H1 (cell line): Measurements from ENCODE around the gene ABHD2. TPM values are rescaled to one million over a fixed set of nuclear protein-coding genes. Genes with fewer than 3 reads are reported as not detected.

Experiments used
- CTCF ChIA-PET: fragments of 300-600 bp; sonication (Branson Sonifier 250); formaldehyde crosslinking; loops from one replicate; lab custom pipeline; 2021; ENCODE audit not compliant: partially characterized antibody; lab: Charles Lee
- POLR2A ChIA-PET: fragments of 300-600 bp; sonication (Branson Sonifier 250); formaldehyde crosslinking; loops from one replicate; lab custom pipeline; 2021; ENCODE audit warnings: inconsistent platforms; ENCODE audit not compliant: partially characterized antibody; lab: Charles Lee
- DNase-seq, 2 experiments: peaks; one replicate each; pipeline versions ENCODE4 v3.0.0 to v3.0.0-alpha.2; 2010 to 2022; ENCODE audit warnings: low spot score in 2 of 2, low read depth in 1 of 2, mixed read lengths in 1 of 2
- FAIRE-seq: peaks from 2 replicates; lab custom pipeline; 2011; peaks lifted over from hg19 to GRCh38; lab: Jason Lieb, UNC
- H2AFZ ChIP-seq: 2 replicates; pipeline ENCODE4 v1.8.1; 2012; ENCODE audit warnings: low read length, inconsistent platforms
- H2AK5ac ChIP-seq: 2 replicates; pipeline ENCODE4 v1.6.1; 2013; ENCODE audit warnings: low read depth, low read length
- H2BK120ac ChIP-seq: replicated peaks from 2 replicates; pipeline ENCODE3; 2013; ENCODE audit warnings: low read depth, low read length, inconsistent platforms
- H2BK12ac ChIP-seq: 2 replicates; pipeline ENCODE4 v1.6.1; 2013; ENCODE audit warnings: low read depth, low read length
- H2BK15ac ChIP-seq: 2 replicates; pipeline ENCODE4 v1.6.1; 2013; ENCODE audit warnings: low read length
- H2BK20ac ChIP-seq: 2 replicates; pipeline ENCODE4 v1.6.1; 2013; ENCODE audit warnings: low read length
- H2BK5ac ChIP-seq: 2 replicates; pipeline ENCODE4 v1.6.1; 2013; ENCODE audit warnings: low read depth, low read length
- H3K14ac ChIP-seq: 2 replicates; pipeline ENCODE4 v1.6.1; 2013; ENCODE audit warnings: inconsistent platforms; ENCODE audit not compliant: insufficient read length
- H3K18ac ChIP-seq: 2 replicates; pipeline ENCODE4 v1.6.1; 2013; ENCODE audit warnings: low read length; ENCODE audit errors: extremely low read depth
- H3K23ac ChIP-seq: 2 replicates; pipeline ENCODE4 v1.6.1; 2013; ENCODE audit warnings: inconsistent platforms; ENCODE audit not compliant: insufficient read length
- H3K23me2 ChIP-seq: 2 replicates; pipeline ENCODE4 v1.6.1; 2013; ENCODE audit warnings: low read depth, low read length
- H3K27ac ChIP-seq: 2 replicates; pipeline ENCODE4 v1.6.1; 2011; ENCODE audit warnings: low read depth, low read length, inconsistent platforms
- H3K27me3 ChIP-seq, 4 experiments: replicated peaks in 1 of 4; 1 replicate in 1 of 4; 2 replicates in 3 of 4; pipeline versions ENCODE4 v1.6.1 to v1.8.1; 2011 to 2013; ENCODE audit warnings: low read length in 3 of 4, mild to moderate bottlenecking in 3 of 4, inconsistent platforms in 2 of 4, mixed read lengths in 2 of 4, moderate library complexity in 1 of 4; ENCODE audit not compliant: control insufficient read depth in 3 of 4, insufficient read depth in 3 of 4; ENCODE audit errors: extremely low read depth in 1 of 4
- H3K36me3 ChIP-seq, 4 experiments: 2 replicates each; pipeline versions ENCODE4 v1.6.1 to v1.8.1; 2011 to 2013; ENCODE audit warnings: mild to moderate bottlenecking in 4 of 4, low read length in 3 of 4, moderate library complexity in 2 of 4, control low read depth in 1 of 4, inconsistent platforms in 1 of 4; ENCODE audit not compliant: insufficient read depth in 4 of 4, control insufficient read depth in 2 of 4
- H3K4ac ChIP-seq: replicated peaks from 2 replicates; pipeline ENCODE3; 2013; ENCODE audit warnings: low read length, low read depth, mixed read lengths, inconsistent platforms; ENCODE audit not compliant: insufficient read length
- H3K4me1 ChIP-seq, 4 experiments: replicated peaks in 1 of 4; 1 replicate in 1 of 4; 2 replicates in 3 of 4; pipeline versions ENCODE4 v1.6.1 to v1.8.1; 2011 to 2013; ENCODE audit warnings: low read length in 3 of 4, inconsistent platforms in 2 of 4, mixed read lengths in 1 of 4; ENCODE audit not compliant: insufficient read depth in 4 of 4, control insufficient read depth in 3 of 4
- H3K4me2 ChIP-seq, 2 experiments: 2 replicates each; pipeline versions ENCODE4 v1.6.1 to v1.8.1; 2011 to 2013; ENCODE audit warnings: low read depth in 2 of 2, low read length in 2 of 2, control low read depth in 1 of 2, inconsistent platforms in 1 of 2, mild to moderate bottlenecking in 1 of 2; ENCODE audit not compliant: insufficient read depth in 1 of 2
- H3K4me3 ChIP-seq, 4 experiments: fragments of 200-600, 300-600 bp in 1 of 4; sonication (generic), shearing (Covaris generic), sonication (Bioruptor Twin) in 1 of 4; 2 replicates each; pipeline versions ENCODE4 v1.5.1 to v1.8.1; 2011 to 2016; ENCODE audit warnings: low read length in 4 of 4, low read depth in 3 of 4, control low read depth in 2 of 4, inconsistent platforms in 2 of 4, mild to moderate bottlenecking in 2 of 4, mixed read lengths in 1 of 4, moderate library complexity in 1 of 4; ENCODE audit not compliant: insufficient read depth in 2 of 4; ENCODE audit errors: extremely low read depth in 1 of 4
- H3K56ac ChIP-seq: replicated peaks from 2 replicates; pipeline ENCODE3; 2013; ENCODE audit warnings: low read depth, mild to moderate bottlenecking, mixed read lengths, low read length, inconsistent platforms; ENCODE audit not compliant: insufficient read length
- H3K79me1 ChIP-seq: 2 replicates; pipeline ENCODE4 v1.6.1; 2013; ENCODE audit warnings: low read depth, low read length, control low read depth
- H3K79me2 ChIP-seq, 2 experiments: 2 replicates each; pipeline versions ENCODE4 v1.6.1 to v1.8.1; 2012 to 2013; ENCODE audit warnings: low read length in 2 of 2, mild to moderate bottlenecking in 2 of 2, inconsistent platforms in 1 of 2; ENCODE audit not compliant: insufficient read depth in 2 of 2, control insufficient read depth in 1 of 2
- H3K9ac ChIP-seq, 4 experiments: replicated peaks in 1 of 4; 1 replicate in 1 of 4; 2 replicates in 3 of 4; pipeline versions ENCODE4 v1.6.1 to v1.8.1; 2011 to 2013; ENCODE audit warnings: low read depth in 3 of 4, low read length in 3 of 4, control low read depth in 2 of 4, mild to moderate bottlenecking in 2 of 4, moderate library complexity in 2 of 4, inconsistent platforms in 1 of 4; ENCODE audit errors: extremely low read depth in 1 of 4
- H3K9me3 ChIP-seq, 2 experiments: 2 replicates each; pipeline versions ENCODE4 v1.6.1 to v1.8.1; 2012 to 2013; ENCODE audit warnings: mild to moderate bottlenecking in 2 of 2, moderate library complexity in 2 of 2, control low read depth in 1 of 2, inconsistent platforms in 1 of 2, low read depth in 1 of 2, low read length in 1 of 2, mixed read lengths in 1 of 2; ENCODE audit not compliant: insufficient read depth in 2 of 2
- H4K20me1 ChIP-seq, 2 experiments: replicated peaks in 1 of 2; 2 replicates each; pipeline versions ENCODE3 to v1.8.1; 2011 to 2013; ENCODE audit warnings: inconsistent platforms in 2 of 2, low read length in 2 of 2, mild to moderate bottlenecking in 1 of 2; ENCODE audit not compliant: insufficient read depth in 2 of 2, control insufficient read depth in 1 of 2
- H4K5ac ChIP-seq: 2 replicates; pipeline ENCODE4 v1.6.1; 2013; ENCODE audit warnings: low read length, low read depth, mixed read lengths, inconsistent platforms; ENCODE audit not compliant: insufficient read length
- H4K8ac ChIP-seq: 2 replicates; pipeline ENCODE4 v1.8.0; 2013; ENCODE audit warnings: mild to moderate bottlenecking, moderate library complexity, low read length, inconsistent platforms; ENCODE audit not compliant: insufficient read depth; ENCODE audit errors: extremely low read depth
- H4K91ac ChIP-seq: replicated peaks from 2 replicates; pipeline ENCODE3; 2013; ENCODE audit warnings: low read length, mixed read lengths, inconsistent platforms; ENCODE audit not compliant: insufficient read length
- CHD2 ChIP-seq: IDR thresholded peaks from 2 replicates; pipeline ENCODE4 v1.6.1; 2012; ENCODE audit warnings: low read length, improper control_type of control experiment
- EZH2 ChIP-seq: fragments of 200-600 bp; sonication (generic); IDR thresholded peaks from 2 replicates; pipeline ENCODE4 v1.7.1; 2012; ENCODE audit warnings: low read depth, mild to moderate bottlenecking, moderate library complexity, low read length, inconsistent platforms; ENCODE audit not compliant: severe bottlenecking
- GTF2F1 ChIP-seq: IDR thresholded peaks from 2 replicates; pipeline ENCODE4 v1.6.1; 2012; ENCODE audit warnings: low read depth, low read length, improper control_type of control experiment, borderline replicate concordance
- HDAC6 ChIP-seq: IDR thresholded peaks from one replicate; pipeline ENCODE4 v1.7.1; 2012; ENCODE audit warnings: low read depth, mild to moderate bottlenecking, inconsistent platforms, low read length, moderate library complexity
- NANOG ChIP-seq: IDR thresholded peaks from 2 replicates; pipeline ENCODE4 v1.6.1; 2011; ENCODE audit warnings: low read length, low read depth, mild to moderate bottlenecking, inconsistent platforms; ENCODE audit not compliant: insufficient read depth, poor library complexity, severe bottlenecking
- POLR2A ChIP-seq, 2 experiments: IDR thresholded peaks; 1 replicate in 1 of 2; 2 replicates in 1 of 2; pipeline ENCODE4 v1.6.1; 2011; ENCODE audit warnings: low read depth in 2 of 2, low read length in 2 of 2, mild to moderate bottlenecking in 2 of 2; ENCODE audit errors: control extremely low read depth in 1 of 2
- POU5F1 ChIP-seq: IDR thresholded peaks from 2 replicates; pipeline ENCODE4 v1.6.1; 2011; ENCODE audit warnings: low read depth, mild to moderate bottlenecking, low read length, moderate library complexity
- RBBP5 ChIP-seq: IDR thresholded peaks from 2 replicates; pipeline ENCODE4 v1.7.1; 2012; ENCODE audit warnings: low read depth, mild to moderate bottlenecking, inconsistent platforms, low read length, moderate library complexity, borderline replicate concordance
- SIN3A ChIP-seq, 2 experiments: IDR thresholded peaks in 1 of 2; conservative IDR thresholded peaks in 1 of 2; 2 replicates each; pipeline ENCODE4 v1.6.1; 2011 to 2012; ENCODE audit warnings: low read length in 2 of 2, improper control_type of control experiment in 1 of 2, low read depth in 1 of 2, mild to moderate bottlenecking in 1 of 2
- WGBS, 2 experiments: shearing (Covaris generic) in 1 of 2; methylation state at CpG; one replicate each; pipeline versions ENCODE4 v1.1.6 to v1.1.7; 2013 to 2015; ENCODE audit warnings: low lambda C conversion rate in 2 of 2, mixed read lengths in 2 of 2, inconsistent platforms in 1 of 2, low coverage in 1 of 2, missing lambda C conversion rate in 1 of 2; ENCODE audit not compliant: insufficient replicate concordance in 2 of 2, insufficient coverage in 1 of 2, insufficient read length in 1 of 2; ENCODE audit errors: extremely low coverage in 1 of 2, missing lambda C conversion rate in 1 of 2; 5-methylcytosine and 5-hydroxymethylcytosine counted together
- polyA plus RNA-seq, 7 experiments: library from polyadenylated mRNA; depleted of rRNA in 3 of 7; stranded (reverse) in 5 of 7; unstranded in 2 of 7; fragments of >200 nt in 5 of 7; fragments of 200-250 nt in 2 of 7; gene quantifications; 1 replicate in 5 of 7; 2 replicates in 1 of 7; 4 replicates in 1 of 7; pipeline versions ENCODE4 v1.2.1 to v1.2.3, GENCODE V29; 2011 to 2013; ENCODE audit warnings: missing spikeins in 2 of 7, mixed read lengths in 2 of 7
- total RNA-seq: library from RNA; stranded (reverse); fragmentation: NEBNext Ultra II Directional; extraction: Animal tissue kit (Norgen Biotek cat#: 25700); gene quantifications from 2 replicates; pipeline ENCODE4 v1.2.1, GENCODE V29; 2021
- TF ChIP-seq, protein P1 (sequence below), 3 experiments: IDR thresholded peaks; 1 replicate in 2 of 3; 2 replicates in 1 of 3; pipeline versions ENCODE4 v1.5.1 to v1.6.1; 2011; ENCODE audit warnings: low read length in 3 of 3, mild to moderate bottlenecking in 3 of 3, inconsistent platforms in 2 of 3, low read depth in 1 of 3, moderate library complexity in 1 of 3; ENCODE audit not compliant: insufficient read depth in 1 of 3; ENCODE audit errors: control extremely low read depth in 1 of 3

ABHD2 gene
- total and polyA plus RNA-seq, 2 of the 8 experiments (the other 6 are each of a cell fraction or from before 2014, with no cell fraction given) = 9.1 to 23.7 TPM

DNA sequence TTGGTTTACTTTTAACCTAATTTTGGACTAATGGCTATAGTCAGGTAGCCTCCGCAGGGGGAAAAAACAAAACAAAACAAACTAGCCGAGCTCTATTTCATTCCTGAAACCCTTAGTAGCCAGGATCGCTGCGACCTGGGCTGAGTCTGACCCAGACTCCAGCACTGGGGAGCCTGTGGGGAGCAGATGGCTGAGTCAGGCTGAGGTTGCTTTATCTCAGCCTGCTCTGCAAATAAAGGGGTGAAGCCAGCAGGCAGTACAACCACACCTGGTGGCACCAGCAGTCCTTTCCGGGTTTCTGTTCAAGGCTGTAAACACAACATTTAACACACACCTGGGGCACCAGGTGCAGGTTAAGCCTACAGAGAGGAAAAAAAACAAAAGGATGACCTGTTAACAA, 27.3 kb downstream of the ABHD2 start:
- Histone ChIP-seq H2AK5ac (no peak overlapping the region), H3K27me3 (no peaks in the 10 kb centered on the region), H2BK120ac (no peak overlapping the region), H3K4me3 (peak overlapping the region in 1 of 4 experiments; percentile 6; a peak in 1 of 8 replicates), H2BK12ac (no peak overlapping the region; the same call in 1 of the 2 replicates), H3K23ac (no peak overlapping the region), H2AFZ (no peak overlapping the region), H4K8ac (no peak overlapping the region), H3K23me2 (no peaks in the 10 kb centered on the region), H4K5ac (no peak overlapping the region), H3K36me3 (no peaks in the 10 kb centered on the region), H3K56ac (no peak overlapping the region), H3K27ac (peak overlapping the region; percentile 76; the same call in 1 of the 2 replicates), H3K4me2 (peak overlapping the region in 1 of 2 experiments; percentile 38; a peak in 1 of 4 replicates), H3K79me1 (no peaks in the 10 kb centered on the region), H3K9ac (peak overlapping the region in 1 of 4 experiments; percentile 23; a peak in 1 of 7 replicates), H3K9me3 (no peaks in the 10 kb centered on the region), H4K20me1 (no peaks in the 10 kb centered on the region), H3K79me2 (no peaks in the 10 kb centered on the region), H4K91ac (no peak overlapping the region), H2BK15ac (no peak overlapping the region), H3K14ac (no peak overlapping the region), H3K4me1 (peaks cover 6 to 33% (median 16%) of the 10 kb centered on the region in 4 experiments), H2BK5ac (no peak overlapping the region), H3K18ac (no peak overlapping the region), H2BK20ac (no peak overlapping the region), H3K4ac (no peak overlapping the region)
- ChIA-PET CTCF (interaction anchor here (0.8 to 23.0 kb wide), 9 partner anchors 9 to 91 kb away, joined by 3 to 297 read pairs (median 9); no protein-coding TSS in a partner anchor), POLR2A (interaction anchor here (0.9 to 3.9 kb wide), 9 partner anchors 14 to 217 kb away, joined by 3 to 20 read pairs (median 4); partner anchors contain the start of gene ABHD2)
- WGBS, 2 experiments = 37% methylated on average over 5 of the region's 5 CpGs; no CpG with 5 or more reads in 1 of the 2 experiments
- DNase-seq = peak in 1 of 2 experiments; percentile 56
- FAIRE-seq = no peak
- TF ChIP-seq POLR2A (IDR thresholded peaks at IDR 0.05; ENCODE audit: control extremely low read depth in 1 of 2, low read depth in 2 of 2, low read length in 2 of 2) = peak; percentile 68; a peak in 2 of 3 replicates
- TF ChIP-seq POU5F1 = no peak
- TF ChIP-seq, protein P1, sequence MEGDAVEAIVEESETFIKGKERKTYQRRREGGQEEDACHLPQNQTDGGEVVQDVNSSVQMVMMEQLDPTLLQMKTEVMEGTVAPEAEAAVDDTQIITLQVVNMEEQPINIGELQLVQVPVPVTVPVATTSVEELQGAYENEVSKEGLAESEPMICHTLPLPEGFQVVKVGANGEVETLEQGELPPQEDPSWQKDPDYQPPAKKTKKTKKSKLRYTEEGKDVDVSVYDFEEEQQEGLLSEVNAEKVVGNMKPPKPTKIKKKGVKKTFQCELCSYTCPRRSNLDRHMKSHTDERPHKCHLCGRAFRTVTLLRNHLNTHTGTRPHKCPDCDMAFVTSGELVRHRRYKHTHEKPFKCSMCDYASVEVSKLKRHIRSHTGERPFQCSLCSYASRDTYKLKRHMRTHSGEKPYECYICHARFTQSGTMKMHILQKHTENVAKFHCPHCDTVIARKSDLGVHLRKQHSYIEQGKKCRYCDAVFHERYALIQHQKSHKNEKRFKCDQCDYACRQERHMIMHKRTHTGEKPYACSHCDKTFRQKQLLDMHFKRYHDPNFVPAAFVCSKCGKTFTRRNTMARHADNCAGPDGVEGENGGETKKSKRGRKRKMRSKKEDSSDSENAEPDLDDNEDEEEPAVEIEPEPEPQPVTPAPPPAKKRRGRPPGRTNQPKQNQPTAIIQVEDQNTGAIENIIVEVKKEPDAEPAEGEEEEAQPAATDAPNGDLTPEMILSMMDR (IDR thresholded peaks at IDR 0.05; ENCODE audit: control extremely low read depth in 1 of 3, insufficient read depth in 1 of 3, low read depth in 1 of 3, low read length in 3 of 3) = no peak
- 0 out of 2 replicates have a peak, but pooled peaks have one; percentile 19 for TF ChIP-seq CHD2
- no peak for TF ChIP-seq HDAC6
- TF ChIP-seq RBBP5 = no peak
- TF ChIP-seq SIN3A (conservative IDR thresholded peaks at IDR 0.05 in 1 of 2, IDR thresholded peaks at IDR 0.05 in 1 of 2; ENCODE audit: low read depth in 1 of 2, low read length in 2 of 2) = no peak
- no peak for TF ChIP-seq GTF2F1
- no peak for TF ChIP-seq EZH2
- TF ChIP-seq NANOG = no peak
